ENCODE data around the gene RELA.

DNA sequence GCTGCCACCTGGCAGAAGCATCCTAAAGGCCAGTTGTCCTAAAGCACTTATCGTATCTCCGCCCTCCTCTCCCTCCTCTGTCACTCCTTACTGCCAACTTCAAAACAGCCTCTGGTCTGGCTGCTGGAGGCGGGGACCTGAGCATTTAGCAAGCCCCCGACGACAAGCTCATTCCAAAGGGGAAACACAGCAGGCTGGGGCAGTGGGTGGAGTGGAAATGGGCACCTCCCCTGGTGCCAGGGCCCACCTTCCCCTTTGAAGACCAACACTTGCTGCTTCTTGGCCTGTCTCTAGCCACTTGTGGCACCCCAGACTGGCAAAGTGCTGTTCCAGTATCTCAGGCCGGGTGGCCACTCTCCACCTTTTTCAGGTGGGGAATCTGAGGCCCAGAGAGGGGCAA is 52.3 kb downstream of the RELA start:
- TF ChIP-seq, protein P1, sequence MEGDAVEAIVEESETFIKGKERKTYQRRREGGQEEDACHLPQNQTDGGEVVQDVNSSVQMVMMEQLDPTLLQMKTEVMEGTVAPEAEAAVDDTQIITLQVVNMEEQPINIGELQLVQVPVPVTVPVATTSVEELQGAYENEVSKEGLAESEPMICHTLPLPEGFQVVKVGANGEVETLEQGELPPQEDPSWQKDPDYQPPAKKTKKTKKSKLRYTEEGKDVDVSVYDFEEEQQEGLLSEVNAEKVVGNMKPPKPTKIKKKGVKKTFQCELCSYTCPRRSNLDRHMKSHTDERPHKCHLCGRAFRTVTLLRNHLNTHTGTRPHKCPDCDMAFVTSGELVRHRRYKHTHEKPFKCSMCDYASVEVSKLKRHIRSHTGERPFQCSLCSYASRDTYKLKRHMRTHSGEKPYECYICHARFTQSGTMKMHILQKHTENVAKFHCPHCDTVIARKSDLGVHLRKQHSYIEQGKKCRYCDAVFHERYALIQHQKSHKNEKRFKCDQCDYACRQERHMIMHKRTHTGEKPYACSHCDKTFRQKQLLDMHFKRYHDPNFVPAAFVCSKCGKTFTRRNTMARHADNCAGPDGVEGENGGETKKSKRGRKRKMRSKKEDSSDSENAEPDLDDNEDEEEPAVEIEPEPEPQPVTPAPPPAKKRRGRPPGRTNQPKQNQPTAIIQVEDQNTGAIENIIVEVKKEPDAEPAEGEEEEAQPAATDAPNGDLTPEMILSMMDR (IDR thresholded peaks at IDR 0.05): no peak
- TF ChIP-seq, protein P2, sequence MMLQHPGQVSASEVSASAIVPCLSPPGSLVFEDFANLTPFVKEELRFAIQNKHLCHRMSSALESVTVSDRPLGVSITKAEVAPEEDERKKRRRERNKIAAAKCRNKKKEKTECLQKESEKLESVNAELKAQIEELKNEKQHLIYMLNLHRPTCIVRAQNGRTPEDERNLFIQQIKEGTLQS (CRISPR knock-in tag; conservative IDR thresholded peaks at IDR 0.05): no peak
- TF ChIP-seq NFE2L1 (CRISPR knock-in tag; IDR thresholded peaks at IDR 0.05) (no peak), FOXP1 (CRISPR knock-in tag; IDR thresholded peaks at IDR 0.05; ENCODE audit: borderline replicate concordance) (no peak)

Data from WTC11 (cell line).